GM13977 (cell line): ENCODE data around the gene ITIH5.

Source experiments
- DNase-seq: peaks from one replicate; pipeline ENCODE4 v3.0.0; 2012; ENCODE audit warnings: low spot score
- CTCF ChIP-seq: IDR thresholded peaks from 2 replicates; pipeline ENCODE4 v1.5.1; 2012; ENCODE audit warnings: mild to moderate bottlenecking, control low read depth; ENCODE audit not compliant: insufficient read depth; ENCODE audit errors: extremely low read depth, missing control alignments
- in situ Hi-C: fragments of 300-500 bp; cut with MboI; formaldehyde crosslinking; loops from one replicate; pipeline ENCODE4 v1.12.0; 2022; ENCODE audit warnings: low sequenced_read_pairs, low pct_unique_long_range_greater_than_20kb, mixed read lengths, inconsistent platforms; ENCODE audit not compliant: unreplicated experiment

The ITIH5 gene

GRCh38 chr10:7647062-7647664 is 19.6 kb downstream of the ITIH5 start:
- no peak for DNase-seq
- in situ Hi-C loops: no loop called here
- TF ChIP-seq CTCF: no peak

GRCh38 chr10:7642491-7643011 is 24.2 kb downstream of the ITIH5 start:
- TF ChIP-seq CTCF: no peak
- DNase-seq: no peak
- in situ Hi-C loops: no loop called here

GRCh38 chr10:7635408-7636125 is 31.2 kb downstream of the ITIH5 start:
- DNase-seq: no peak
- in situ Hi-C loops: no loop called here
- no peak for TF ChIP-seq CTCF

GRCh38 chr10:7634142-7634894 is 32.4 kb downstream of the ITIH5 start:
- in situ Hi-C loops: no loop called here
- no peak for DNase-seq
- no peak for TF ChIP-seq CTCF

GRCh38 chr10:7626283-7626682 is 40.5 kb downstream of the ITIH5 start:
- DNase-seq: no peak
- in situ Hi-C loops: no loop called here

More at GRCh38 chr10:7626283-7626682, 40.5 kb downstream of the ITIH5 start:
- no peak for TF ChIP-seq CTCF
